ENCODE data around the gene ADRA2A.

DNA sequence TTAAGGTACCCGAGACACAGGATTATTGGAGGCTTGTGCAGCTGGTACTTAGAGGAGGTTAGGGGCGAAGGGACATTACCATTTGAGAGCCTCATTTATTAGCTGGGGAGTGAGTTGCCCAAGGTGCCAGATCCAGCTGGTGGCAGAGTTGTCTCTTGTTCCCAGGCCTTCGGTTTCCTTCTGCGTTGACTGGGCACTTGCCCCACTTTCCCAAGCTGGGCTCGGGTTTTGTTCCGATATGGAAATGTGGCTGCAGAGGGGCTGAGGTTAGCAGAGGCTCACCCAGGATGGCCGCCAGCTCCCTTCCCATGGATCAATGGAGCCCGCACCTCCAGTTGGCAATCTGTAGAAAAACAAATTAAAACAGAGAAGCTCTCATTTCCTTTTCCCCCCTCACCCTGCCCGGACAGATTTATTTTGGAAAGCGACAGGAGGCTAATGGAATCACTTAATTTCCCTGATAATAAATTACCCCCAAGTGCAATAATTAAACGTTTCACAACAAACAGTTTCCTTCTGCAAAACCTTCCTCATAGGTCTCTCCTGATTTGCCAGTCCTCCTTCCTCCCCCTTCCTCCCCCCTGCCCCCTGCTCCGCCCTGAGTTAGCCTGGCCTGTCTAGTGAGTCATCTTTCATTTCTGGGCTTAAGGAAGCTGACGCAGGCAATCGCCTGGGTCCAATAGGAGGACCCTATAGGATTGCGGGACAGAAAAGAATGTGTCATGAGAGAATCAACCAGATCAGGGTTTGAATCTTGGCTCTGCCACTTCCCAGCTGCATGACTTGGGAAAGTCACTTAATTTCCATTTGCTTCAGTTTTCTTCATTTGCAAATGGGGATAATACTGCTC is 51.7 kb downstream of the ADRA2A start:
- TF ChIP-seq POLR2A (IDR thresholded peaks at IDR 0.05; ENCODE audit: low read depth, low read length) (no peak), POLR2AphosphoS5 (IDR thresholded peaks at IDR 0.05; ENCODE audit: low read depth, low read length) (no peak)
